WI38 (cell line): ENCODE results near the gene COG4.
A peak's percentile ranks its signal among the peaks of the same experiment; 100 is the strongest.
"Not testable (repeated sequence)": the region's sequence is repeated elsewhere in the genome, so short reads cannot be mapped to it uniquely, and the experiment has no call there.

ENCODE experiments used
- H3K4me3 ChIP-seq: 2 replicates; pipeline ENCODE4 v1.5.1; 2011; ENCODE audit warnings: low read depth, mild to moderate bottlenecking, control low read depth, low read length
- CTCF ChIP-seq: IDR thresholded peaks from 2 replicates; pipeline ENCODE4 v1.5.1; 2012; ENCODE audit warnings: low read depth, mild to moderate bottlenecking, control low read depth, low read length

Gene COG4

GRCh38 chr16:70453892-70454221 is 69.5 kb downstream of the COG4 start:
- TF ChIP-seq CTCF, result no peak
- peak overlapping the region; percentile 94 for H3K4me3 ChIP-seq

GRCh38 chr16:70453117-70453891 is 70.0 kb downstream of the COG4 start:
- TF ChIP-seq CTCF, result no peak
- H3K4me3 ChIP-seq, result peak overlapping the region; percentile 94

- H3K4me3 ChIP-seq, result not testable (repeated sequence)
These were observed 72.4 kb downstream of the COG4 start for GRCh38 chr16:70451004-70451340.

- not testable (repeated sequence) for H3K4me3 ChIP-seq
These were observed 73.0 kb downstream of the COG4 start for GRCh38 chr16:70450142-70451003.

- H3K4me3 ChIP-seq, result no peak overlapping the region
- TF ChIP-seq CTCF, result no peak
These were observed 75.3 kb downstream of the COG4 start for GRCh38 chr16:70448075-70448474.

GRCh38 chr16:70444249-70445063 is 78.9 kb downstream of the COG4 start:
- TF ChIP-seq CTCF, result no peak
- H3K4me3 ChIP-seq, result no peak overlapping the region

DNA sequence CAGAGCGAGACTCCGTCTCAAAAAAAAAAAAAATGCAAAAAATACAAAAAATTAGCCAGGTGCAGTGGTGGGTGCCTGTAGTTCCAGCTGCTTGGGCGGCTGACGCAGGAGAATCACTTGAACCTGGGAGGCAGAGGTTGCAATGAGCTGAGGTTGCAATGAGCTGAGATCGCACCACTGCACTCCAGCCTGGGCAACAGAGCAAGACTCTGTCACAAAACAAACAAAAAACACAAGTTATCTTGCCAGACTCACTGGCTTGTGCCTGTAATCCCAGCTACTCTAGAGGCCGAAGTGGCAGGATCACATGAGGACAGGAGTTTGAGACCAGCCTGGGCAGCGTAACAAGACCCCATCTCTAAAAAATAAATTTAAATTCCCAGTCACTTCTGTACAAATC is 81.0 kb downstream of the COG4 start:
- TF ChIP-seq CTCF, result no peak
- H3K4me3 ChIP-seq, result no peak overlapping the region
